Central memory CD4-positive, alpha-beta T cell (primary cell): ENCODE measurements around the gene ADGRB3.
A peak's percentile ranks its signal among the peaks of the same experiment; 100 is the strongest.

ENCODE experiments used
- DNase-seq: peaks from one replicate; pipeline ENCODE4 v3.0.0; 2022
- total RNA-seq, 3 experiments: gene quantifications; one replicate each; lab custom pipeline; 2026; lab: John Stamatoyannopoulos, UW

Gene ADGRB3
- 0 to 0.19 (median 0.05) reads per million in 3 experiments for total RNA-seq

DNA sequence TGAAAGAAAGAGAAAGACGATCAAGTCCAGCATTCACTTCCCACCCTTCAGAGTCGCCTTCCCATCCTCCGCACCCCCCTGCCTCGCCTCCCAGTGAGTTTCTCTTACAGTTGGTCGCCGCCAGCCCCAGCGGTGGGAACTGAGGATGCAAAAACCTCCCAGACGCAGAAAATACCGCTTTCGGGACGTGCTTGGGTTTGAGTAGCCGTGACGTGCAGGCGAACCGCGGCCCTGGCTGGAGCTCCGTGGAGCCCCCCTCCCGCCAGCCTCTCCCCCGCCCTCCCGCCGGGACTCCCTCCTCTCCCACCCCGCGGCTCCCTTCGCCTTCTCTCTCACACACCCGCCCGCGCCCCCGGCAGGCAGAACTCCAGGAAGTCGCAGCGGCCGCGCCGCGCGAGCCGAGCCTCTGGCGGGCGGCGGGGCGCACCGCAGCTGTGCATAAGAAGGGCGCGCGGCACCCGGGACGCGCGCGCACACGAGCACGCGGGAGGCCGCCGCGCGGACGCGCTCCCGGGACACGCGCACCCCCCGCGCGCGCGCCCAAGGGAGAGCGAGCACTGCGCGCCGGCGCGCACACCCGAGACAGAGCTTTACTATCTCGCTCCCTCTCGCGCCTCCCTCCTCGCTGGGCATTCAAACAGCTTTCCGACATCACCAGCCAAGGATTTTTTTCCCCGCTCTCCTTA is at the start of gene ADGRB3:
Gene ADGRB3, plus strand, starts transcription at position 557 of the 686 bp plus-strand sequence. CDS start 3,394 bp downstream, outside the sequence.
- DNase-seq: peak; percentile 33

- no peak for DNase-seq
Observed at GRCh38 chr6:68593558-68593957, 41.5 kb upstream of the ADGRB3 start.

- DNase-seq: no peak
Observed at GRCh38 chr6:68597642-68598041, 37.4 kb upstream of the ADGRB3 start.

- DNase-seq: no peak
Observed at GRCh38 chr6:68615938-68616337, 19.1 kb upstream of the ADGRB3 start.

DNA sequence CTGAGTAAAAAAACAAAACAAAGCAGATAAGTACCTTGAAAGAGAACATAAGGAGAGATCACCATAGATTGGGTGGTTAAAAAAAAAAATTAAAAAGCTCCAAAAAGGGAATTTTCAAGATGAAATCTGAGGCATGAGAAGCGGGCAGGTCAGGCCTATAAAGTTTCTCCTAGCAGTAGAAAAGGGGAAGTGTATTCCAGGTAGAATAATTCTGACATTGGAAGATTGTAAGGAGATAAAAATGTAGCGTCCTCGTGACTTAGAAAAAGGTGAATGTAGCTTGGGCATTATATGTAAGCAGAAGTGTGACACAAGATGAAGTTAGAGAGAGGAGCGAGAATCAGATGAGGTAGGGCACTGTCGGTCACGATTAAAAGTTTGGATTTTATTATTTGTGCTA is 9.1 kb upstream of the ADGRB3 start:
- no peak for DNase-seq

- no peak for DNase-seq
Observed at GRCh38 chr6:68628161-68628560, 6.9 kb upstream of the ADGRB3 start.

- no peak for DNase-seq
Observed at GRCh38 chr6:68632734-68633133, 2.3 kb upstream of the ADGRB3 start.

DNA sequence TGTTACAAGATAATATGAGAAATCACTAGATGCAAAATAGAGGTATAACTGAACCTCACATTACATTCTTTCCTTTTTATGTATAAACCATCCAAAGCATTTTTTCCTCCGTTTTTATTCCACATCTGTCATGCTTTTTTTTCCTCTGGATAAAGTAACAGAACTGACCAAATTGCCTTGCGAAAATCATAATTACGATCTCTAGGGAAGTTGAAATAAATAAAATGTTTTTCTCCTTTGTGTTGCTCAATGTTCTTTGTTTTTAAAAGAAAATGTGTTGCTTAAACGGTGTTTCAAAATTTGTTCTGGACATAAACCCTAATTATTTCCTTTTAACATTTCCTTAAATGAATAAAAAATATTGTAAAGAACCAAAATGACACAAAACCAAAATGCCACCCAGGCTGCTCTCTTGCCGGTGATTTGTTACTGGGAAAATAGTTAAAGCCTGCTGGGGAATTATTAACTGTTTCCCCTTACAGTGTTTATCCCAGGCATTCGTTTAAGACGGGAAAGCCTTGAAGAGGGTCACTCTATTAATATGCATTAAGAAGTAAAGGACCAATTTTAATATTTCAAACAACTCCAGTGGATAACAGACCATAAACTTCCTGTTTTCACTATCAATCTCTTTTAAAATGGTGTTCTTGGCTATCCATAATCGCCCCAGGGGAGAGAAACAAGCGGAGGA is 1.7 kb upstream of the ADGRB3 start:
- no peak for DNase-seq

- DNase-seq: no peak
Observed at GRCh38 chr6:68633972-68634725, 933 bp upstream of the ADGRB3 start.

DNA sequence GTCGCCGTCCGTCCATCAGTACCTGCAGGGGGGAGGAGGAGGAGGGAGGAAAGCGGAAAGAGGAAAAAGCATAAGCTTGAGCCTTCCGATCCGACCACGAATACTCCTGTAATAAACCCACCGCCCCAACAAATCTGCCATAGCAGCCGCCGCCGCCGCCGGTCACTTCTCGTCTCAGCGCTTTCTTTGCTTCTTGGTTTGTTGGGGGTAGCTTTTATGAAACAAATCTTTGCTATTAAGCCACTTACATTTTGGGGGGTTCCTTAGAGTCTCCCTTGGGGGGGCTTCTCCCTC is 277 bp downstream of the ADGRB3 start:
- no peak for DNase-seq

DNA sequence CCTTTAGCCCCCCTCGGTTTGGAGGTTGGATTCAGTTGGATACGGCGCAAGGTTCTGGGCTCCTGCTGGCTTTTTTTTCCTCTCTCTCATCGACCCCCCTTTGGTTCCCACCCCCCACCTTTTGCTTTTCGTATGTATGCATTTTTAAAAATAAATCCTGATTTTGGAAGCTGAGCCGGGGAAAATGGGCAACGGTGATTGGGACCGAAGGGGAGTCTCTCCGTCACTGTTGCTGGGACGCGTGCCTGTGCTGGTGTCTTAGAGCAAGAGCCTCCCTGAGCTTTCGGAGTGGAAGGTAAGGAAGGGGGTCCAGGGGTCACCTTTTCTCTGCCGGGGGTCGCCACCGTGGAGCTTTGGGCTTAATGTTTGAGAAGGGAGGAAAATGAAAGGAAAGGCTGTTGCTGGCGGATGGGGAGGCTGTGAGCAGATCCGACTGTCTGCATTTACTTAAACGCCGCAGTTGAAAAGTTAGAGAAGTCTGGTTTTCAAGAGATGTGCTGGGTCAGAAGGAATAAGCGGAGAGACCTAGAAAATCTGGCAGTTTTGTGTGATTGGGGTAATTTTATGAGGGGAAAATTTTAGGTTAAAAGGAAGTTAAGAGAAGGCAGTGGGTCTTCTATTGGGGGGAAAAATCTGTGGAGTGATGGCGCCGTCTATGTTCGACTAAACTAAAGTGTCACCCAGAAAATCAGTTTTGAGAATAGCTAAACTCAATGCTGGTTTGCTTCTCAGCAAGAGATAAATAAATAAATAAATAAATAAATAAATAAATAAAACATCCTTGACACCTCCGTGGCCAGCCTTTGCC is 828 bp downstream of the ADGRB3 start:
- no peak for DNase-seq

DNA sequence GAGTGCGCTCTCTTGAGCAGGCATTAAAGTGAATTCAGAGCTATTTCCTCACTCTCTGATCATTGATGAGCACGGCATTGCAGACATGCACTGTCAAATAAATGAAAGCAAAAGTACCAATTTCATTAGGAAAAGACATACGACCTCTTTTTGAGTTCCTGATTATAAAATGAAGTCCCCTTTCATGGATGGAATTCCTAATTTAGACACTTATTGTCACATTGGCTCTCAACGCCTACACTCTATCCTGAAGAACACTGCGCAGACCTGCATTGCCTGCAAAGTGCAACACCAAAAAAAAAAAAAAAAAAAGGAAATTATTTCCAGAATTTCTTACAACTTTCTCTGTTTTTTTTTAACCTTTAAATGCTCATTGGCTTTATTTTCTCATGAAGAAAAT is 1.6 kb downstream of the ADGRB3 start:
- no peak for DNase-seq

GRCh38 chr6:68637071-68637470 is 2.0 kb downstream of the ADGRB3 start:
- DNase-seq: no peak

DNA sequence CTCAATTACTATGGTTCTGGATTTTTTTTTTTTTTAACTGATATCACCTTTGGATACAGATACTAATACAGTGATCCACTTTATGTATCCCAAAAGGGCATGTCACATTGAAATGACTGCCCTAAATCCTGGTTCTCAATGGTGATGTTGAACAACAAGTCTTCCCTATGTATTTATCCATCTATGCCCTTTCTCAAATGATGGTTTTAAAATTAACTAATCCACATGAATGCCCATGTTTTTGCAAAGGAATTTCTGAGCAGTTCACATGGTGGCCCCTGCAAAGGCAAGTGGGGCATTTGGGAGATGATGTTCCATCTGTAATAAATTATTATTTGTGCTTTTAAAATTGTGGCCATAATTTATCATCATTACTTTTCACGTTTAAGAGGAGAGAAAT is 2.7 kb downstream of the ADGRB3 start:
- DNase-seq: no peak

GRCh38 chr6:68638230-68638900 is 3.3 kb downstream of the ADGRB3 start:
- no peak for DNase-seq

- no peak for DNase-seq
Observed at GRCh38 chr6:68639211-68639610, 4.1 kb downstream of the ADGRB3 start.

GRCh38 chr6:68639826-68640490 is 4.9 kb downstream of the ADGRB3 start:
- DNase-seq: no peak

- DNase-seq: no peak
Observed at GRCh38 chr6:68640491-68640835, 5.4 kb downstream of the ADGRB3 start.

- no peak for DNase-seq
Observed at GRCh38 chr6:68641172-68641571, 6.1 kb downstream of the ADGRB3 start.

GRCh38 chr6:68642081-68642480 is 7.0 kb downstream of the ADGRB3 start:
- no peak for DNase-seq

GRCh38 chr6:68642977-68643376 is 7.9 kb downstream of the ADGRB3 start:
- DNase-seq: no peak

GRCh38 chr6:68649669-68650068 is 14.6 kb downstream of the ADGRB3 start:
- no peak for DNase-seq
